ENCODE results near the gene FAM170A.

FAM170A gene

GRCh38 chr5:119656023-119656422, 26.7 kb downstream of the FAM170A start:
- Histone ChIP-seq H3K9me3 (ENCODE audit: insufficient read depth, low read depth, low read length) (no peaks in the 10 kb centered on the region), H3K27ac (ENCODE audit: low read length) (no peak overlapping the region), H3K27me3 (ENCODE audit: insufficient read depth, low read length) (no peaks in the 10 kb centered on the region), H3K9ac (ENCODE audit: low read depth, low read length) (no peak overlapping the region), H3K4me3 (ENCODE audit: low read length) (no peak overlapping the region), H3K36me3 (ENCODE audit: insufficient read depth, low read depth, low read length) (no peaks in the 10 kb centered on the region), H3K4me1 (ENCODE audit: insufficient read depth, low read length) (no peaks in the 10 kb centered on the region)

- H3K9ac ChIP-seq (ENCODE audit: low read depth, low read length): no peak overlapping the region
- no peak overlapping the region for H3K4me3 ChIP-seq (ENCODE audit: low read length)
- peaks cover 9% of the 10 kb centered on the region; the same call in 1 of the 2 replicates for H3K9me3 ChIP-seq (ENCODE audit: insufficient read depth, low read depth, low read length)
- H3K36me3 ChIP-seq (ENCODE audit: insufficient read depth, low read depth, low read length): no peaks in the 10 kb centered on the region
- no peaks in the 10 kb centered on the region for H3K4me1 ChIP-seq (ENCODE audit: insufficient read depth, low read length)
- H3K27me3 ChIP-seq (ENCODE audit: insufficient read depth, low read length): no peaks in the 10 kb centered on the region
- no peak overlapping the region for H3K27ac ChIP-seq (ENCODE audit: low read length)
Measured at GRCh38 chr5:119666542-119666941, 37.2 kb downstream of the FAM170A start.

- Histone ChIP-seq H3K9me3 (ENCODE audit: insufficient read depth, low read depth, low read length) (no peaks in the 10 kb centered on the region), H3K9ac (ENCODE audit: low read depth, low read length) (no peak overlapping the region), H3K27ac (ENCODE audit: low read length) (no peak overlapping the region), H3K27me3 (ENCODE audit: insufficient read depth, low read length) (no peaks in the 10 kb centered on the region), H3K4me3 (ENCODE audit: low read length) (no peak overlapping the region), H3K36me3 (ENCODE audit: insufficient read depth, low read depth, low read length) (no peaks in the 10 kb centered on the region), H3K4me1 (ENCODE audit: insufficient read depth, low read length) (peaks cover 3% of the 10 kb centered on the region; the same call in 1 of the 2 replicates)
Measured at GRCh38 chr5:119678351-119679028, 49.1 kb downstream of the FAM170A start.

- H3K27me3 ChIP-seq (ENCODE audit: insufficient read depth, low read length): no peaks in the 10 kb centered on the region
- no peak overlapping the region for H3K27ac ChIP-seq (ENCODE audit: low read length)
- H3K4me1 ChIP-seq (ENCODE audit: insufficient read depth, low read length): peaks cover 3% of the 10 kb centered on the region; the same call in 1 of the 2 replicates
- no peak overlapping the region for H3K4me3 ChIP-seq (ENCODE audit: low read length)
- no peaks in the 10 kb centered on the region for H3K9me3 ChIP-seq (ENCODE audit: insufficient read depth, low read depth, low read length)
- H3K36me3 ChIP-seq (ENCODE audit: insufficient read depth, low read depth, low read length): no peaks in the 10 kb centered on the region
- H3K9ac ChIP-seq (ENCODE audit: low read depth, low read length): no peak overlapping the region
Measured at GRCh38 chr5:119680080-119680479, 50.7 kb downstream of the FAM170A start.

- peaks cover 3% of the 10 kb centered on the region; the same call in 1 of the 2 replicates for H3K4me1 ChIP-seq (ENCODE audit: insufficient read depth, low read length)
- no peak overlapping the region for H3K4me3 ChIP-seq (ENCODE audit: low read length)
- no peak overlapping the region for H3K9ac ChIP-seq (ENCODE audit: low read depth, low read length)
- H3K27me3 ChIP-seq (ENCODE audit: insufficient read depth, low read length): no peaks in the 10 kb centered on the region
- no peak overlapping the region for H3K27ac ChIP-seq (ENCODE audit: low read length)
- no peaks in the 10 kb centered on the region for H3K36me3 ChIP-seq (ENCODE audit: insufficient read depth, low read depth, low read length)
- no peaks in the 10 kb centered on the region for H3K9me3 ChIP-seq (ENCODE audit: insufficient read depth, low read depth, low read length)
Measured at GRCh38 chr5:119681734-119682133, 52.4 kb downstream of the FAM170A start.

GRCh38 chr5:119682372-119682771, 53.0 kb downstream of the FAM170A start:
- H3K9me3 ChIP-seq (ENCODE audit: insufficient read depth, low read depth, low read length): no peaks in the 10 kb centered on the region
- no peak overlapping the region for H3K4me3 ChIP-seq (ENCODE audit: low read length)
- H3K27me3 ChIP-seq (ENCODE audit: insufficient read depth, low read length): no peaks in the 10 kb centered on the region
- H3K9ac ChIP-seq (ENCODE audit: low read depth, low read length): no peak overlapping the region
- no peak overlapping the region for H3K27ac ChIP-seq (ENCODE audit: low read length)
- H3K4me1 ChIP-seq (ENCODE audit: insufficient read depth, low read length): peaks cover 3% of the 10 kb centered on the region; the same call in 1 of the 2 replicates
- no peaks in the 10 kb centered on the region for H3K36me3 ChIP-seq (ENCODE audit: insufficient read depth, low read depth, low read length)
